Large intestine (tissue), 3 donors: Measurements from ENCODE around the gene SLC16A8. TPM values are rescaled to one million over a fixed set of nuclear protein-coding genes. Genes with fewer than 3 reads are reported as not detected.
A peak's percentile ranks its signal among the peaks of the same experiment; 100 is the strongest.
"Not testable (repeated sequence)": the region's sequence is repeated elsewhere in the genome, so short reads cannot be mapped to it uniquely, and the experiment has no call there.

Experiments used
- DNase-seq, 2 donors: peaks; one replicate each; pipeline versions ENCODE4 v3.0.0 to v3.0.0-alpha.2; 2013
- H3K27ac ChIP-seq: one replicate; pipeline ENCODE4 v1.5.1; 2013; ENCODE audit warnings: low read length
- H3K27me3 ChIP-seq: 2 replicates; pipeline ENCODE4 v1.6.1; 2013; ENCODE audit warnings: low read length; ENCODE audit not compliant: control insufficient read depth, insufficient read depth
- H3K36me3 ChIP-seq: 2 replicates; pipeline ENCODE4 v1.6.1; 2013; ENCODE audit warnings: low read length; ENCODE audit not compliant: control insufficient read depth, insufficient read depth
- H3K4me1 ChIP-seq: one replicate; pipeline ENCODE4 v1.6.1; 2013; ENCODE audit warnings: low read length; ENCODE audit not compliant: control insufficient read depth, insufficient read depth
- H3K4me3 ChIP-seq: one replicate; pipeline ENCODE4 v1.5.1; 2013; ENCODE audit warnings: low read length
- H3K9me3 ChIP-seq: one replicate; pipeline ENCODE4 v1.6.1; 2013; ENCODE audit warnings: mild to moderate bottlenecking, low read depth, low read length, moderate library complexity; ENCODE audit not compliant: control insufficient read depth
- WGBS: methylation state at CpG from one replicate; pipeline ENCODE4 v1.1.5; 2013; ENCODE audit warnings: low lambda C conversion rate; ENCODE audit not compliant: insufficient coverage; 5-methylcytosine and 5-hydroxymethylcytosine counted together
- polyA plus RNA-seq: library from polyadenylated mRNA; unstranded; fragments of 120-200 nt; gene quantifications from one replicate; pipeline ENCODE4 v1.2.1, GENCODE V29; 2013

Gene SLC16A8
- polyA plus RNA-seq, 1 donor = 2.3 TPM

GRCh38 chr22:38079208-38079607, 4.8 kb downstream of the SLC16A8 start:
- not testable (repeated sequence) for H3K4me1 ChIP-seq, H3K4me3 ChIP-seq, H3K27ac ChIP-seq, DNase-seq
- no CpG with 5 or more reads among the region's 2 CpGs for WGBS
- Histone ChIP-seq H3K36me3 (peaks cover 17% of the 10 kb centered on the region), H3K27me3 (peaks cover 32% of the 10 kb centered on the region), H3K9me3 (peaks cover 17% of the 10 kb centered on the region)

DNA sequence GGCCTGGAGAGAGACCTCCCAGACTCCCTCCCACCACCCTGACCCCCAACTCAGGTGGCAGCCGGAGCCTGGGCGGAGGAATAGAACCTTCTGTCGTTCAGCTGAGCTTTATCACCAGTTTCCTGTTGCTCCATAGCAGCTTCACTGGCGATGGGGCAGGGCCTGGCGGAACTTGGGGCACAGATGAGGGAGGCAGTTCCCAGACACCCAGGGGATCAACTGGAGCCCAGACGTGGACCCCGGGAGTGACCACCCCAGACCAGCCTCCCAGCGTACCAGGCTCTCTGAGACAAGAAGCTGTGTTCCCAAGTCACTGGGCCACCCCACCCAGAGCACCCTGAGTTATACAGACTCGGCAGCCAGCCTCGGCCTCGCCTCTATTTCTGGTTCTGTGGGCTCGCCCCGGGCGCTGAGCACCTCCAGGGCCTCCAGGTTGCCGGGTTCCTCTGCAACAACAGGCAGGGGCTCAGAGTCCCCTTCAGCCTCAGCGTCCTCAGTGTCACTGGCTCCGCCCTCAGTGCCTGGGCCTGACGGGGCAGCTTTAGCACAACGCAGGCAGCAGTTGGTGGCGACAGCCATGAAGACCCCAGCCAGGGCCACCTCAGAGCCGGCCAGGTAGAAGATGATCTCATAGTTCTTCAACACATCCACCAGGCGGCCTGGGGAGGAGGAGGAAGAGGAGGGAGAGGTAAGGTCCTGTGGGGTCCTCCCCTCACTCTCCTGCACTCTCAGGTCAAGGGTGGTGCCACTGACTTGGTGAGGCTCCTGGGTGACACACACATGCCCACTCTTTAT, 5.7 kb downstream of the SLC16A8 start:
- H3K27ac ChIP-seq = no peak overlapping the region
- peaks cover 25% of the 10 kb centered on the region for H3K36me3 ChIP-seq
- WGBS = no CpG with 5 or more reads among the region's 22 CpGs
- no peak overlapping the region for H3K4me3 ChIP-seq
- DNase-seq = no peak
- peaks cover 27% of the 10 kb centered on the region for H3K27me3 ChIP-seq
- H3K9me3 ChIP-seq = peaks cover 17% of the 10 kb centered on the region
- peaks cover 10% of the 10 kb centered on the region for H3K4me1 ChIP-seq

- no peak for DNase-seq
- Histone ChIP-seq H3K4me3 (no peak overlapping the region), H3K9me3 (peaks cover 16% of the 10 kb centered on the region), H3K27ac (no peak overlapping the region), H3K36me3 (peaks cover 32% of the 10 kb centered on the region), H3K4me1 (peaks cover 10% of the 10 kb centered on the region), H3K27me3 (peaks cover 20% of the 10 kb centered on the region)
- WGBS = no CpG with 5 or more reads among the region's 14 CpGs
Observed at GRCh38 chr22:38077595-38077994, 6.4 kb downstream of the SLC16A8 start.

DNA sequence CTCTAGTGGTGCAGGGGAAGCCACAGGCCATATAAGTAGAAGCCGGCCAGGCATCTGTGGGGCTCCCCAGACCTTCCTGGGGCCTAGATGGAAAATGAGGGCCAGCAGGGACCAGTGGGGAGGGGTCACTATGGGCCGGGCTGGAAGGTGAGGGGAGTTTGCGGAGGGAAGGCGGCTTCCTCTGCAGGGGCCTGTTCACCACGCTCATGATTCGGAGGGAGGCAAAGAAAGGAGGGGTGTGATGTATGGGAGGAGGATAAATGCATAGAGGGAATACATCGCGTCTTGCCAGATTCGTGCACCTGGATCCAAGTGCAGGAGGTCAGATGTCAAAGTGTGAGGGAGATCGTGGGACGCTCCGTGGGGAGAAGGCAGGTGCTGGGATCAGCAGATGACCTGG, 6.9 kb downstream of the SLC16A8 start:
- Histone ChIP-seq H3K4me1 (peaks cover 6% of the 10 kb centered on the region), H3K27me3 (peaks cover 15% of the 10 kb centered on the region), H3K27ac (no peak overlapping the region), H3K9me3 (peaks cover 11% of the 10 kb centered on the region), H3K36me3 (peaks cover 37% of the 10 kb centered on the region), H3K4me3 (no peak overlapping the region)
- WGBS = 80% methylated on average over 1 of the region's 12 CpGs
- no peak for DNase-seq

DNA sequence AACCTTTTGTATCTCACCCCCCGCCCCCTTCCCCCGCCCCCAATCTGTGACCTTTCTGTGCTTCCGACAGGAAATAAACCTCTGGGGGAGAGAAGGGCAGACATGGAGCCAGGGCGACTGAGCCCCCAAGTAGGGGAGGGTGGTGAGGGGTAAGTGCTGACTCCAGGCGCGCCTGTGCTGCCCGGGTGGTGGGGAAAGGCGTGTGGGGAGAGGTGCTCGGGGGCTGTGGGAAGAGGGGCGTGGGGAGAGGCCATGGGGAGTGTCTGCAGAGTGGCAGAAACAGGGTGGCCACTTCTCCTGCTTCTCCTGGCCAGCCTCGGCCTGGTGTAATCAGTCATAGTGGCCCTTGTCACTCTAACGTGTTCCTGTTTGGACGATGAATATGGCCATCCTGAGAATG, 8.0 kb downstream of the SLC16A8 start:
- Histone ChIP-seq H3K27me3 (peaks cover 7% of the 10 kb centered on the region), H3K27ac (no peak overlapping the region), H3K4me3 (no peak overlapping the region), H3K4me1 (no peaks in the 10 kb centered on the region), H3K36me3 (peaks cover 46% of the 10 kb centered on the region), H3K9me3 (peaks cover 6% of the 10 kb centered on the region)
- WGBS = no CpG with 5 or more reads among the region's 13 CpGs
- DNase-seq = no peak

DNA sequence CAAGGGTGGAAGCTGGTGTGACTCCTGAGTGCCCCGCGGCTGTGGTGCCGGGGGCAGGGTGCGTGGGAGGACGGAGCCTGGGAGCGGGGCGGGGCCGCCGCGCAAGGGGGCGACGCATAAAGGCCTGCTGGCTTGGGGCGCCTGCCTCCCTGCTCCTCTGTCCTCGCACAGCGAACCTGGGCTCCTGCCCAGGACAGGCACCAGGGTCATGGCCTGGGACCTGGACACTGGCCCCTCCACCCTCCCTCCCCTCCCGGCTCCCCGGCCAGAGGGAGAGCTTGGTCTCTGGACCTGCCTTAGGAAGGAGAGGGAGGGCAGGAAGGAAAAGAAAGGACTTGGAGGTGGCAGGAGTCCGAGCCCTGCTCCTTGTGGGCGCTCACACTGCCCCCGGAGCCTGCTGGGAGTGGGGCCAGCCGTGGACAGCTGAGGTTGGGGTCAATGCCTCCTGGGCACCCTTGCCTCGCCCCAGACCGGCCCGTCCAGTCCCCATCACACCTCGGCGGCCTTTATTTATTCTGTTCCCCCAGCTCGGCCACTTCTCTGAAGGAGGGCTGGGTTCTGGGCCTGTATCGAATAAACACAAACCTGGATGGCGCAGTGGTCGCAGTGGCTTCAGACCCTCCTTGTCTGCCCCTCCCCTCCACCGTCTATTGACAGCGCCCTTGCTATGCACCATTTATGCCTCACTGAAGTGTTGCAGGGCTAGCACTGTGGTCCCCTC, 8.7 kb downstream of the SLC16A8 start:
- no peak for DNase-seq
- Histone ChIP-seq H3K27me3 (peaks cover under 1% of the 10 kb centered on the region), H3K27ac (no peak overlapping the region), H3K4me3 (no peak overlapping the region), H3K4me1 (no peaks in the 10 kb centered on the region), H3K36me3 (peaks cover 50% of the 10 kb centered on the region), H3K9me3 (peaks cover 2% of the 10 kb centered on the region)
- WGBS = 80% methylated on average over 1 of the region's 32 CpGs

DNA sequence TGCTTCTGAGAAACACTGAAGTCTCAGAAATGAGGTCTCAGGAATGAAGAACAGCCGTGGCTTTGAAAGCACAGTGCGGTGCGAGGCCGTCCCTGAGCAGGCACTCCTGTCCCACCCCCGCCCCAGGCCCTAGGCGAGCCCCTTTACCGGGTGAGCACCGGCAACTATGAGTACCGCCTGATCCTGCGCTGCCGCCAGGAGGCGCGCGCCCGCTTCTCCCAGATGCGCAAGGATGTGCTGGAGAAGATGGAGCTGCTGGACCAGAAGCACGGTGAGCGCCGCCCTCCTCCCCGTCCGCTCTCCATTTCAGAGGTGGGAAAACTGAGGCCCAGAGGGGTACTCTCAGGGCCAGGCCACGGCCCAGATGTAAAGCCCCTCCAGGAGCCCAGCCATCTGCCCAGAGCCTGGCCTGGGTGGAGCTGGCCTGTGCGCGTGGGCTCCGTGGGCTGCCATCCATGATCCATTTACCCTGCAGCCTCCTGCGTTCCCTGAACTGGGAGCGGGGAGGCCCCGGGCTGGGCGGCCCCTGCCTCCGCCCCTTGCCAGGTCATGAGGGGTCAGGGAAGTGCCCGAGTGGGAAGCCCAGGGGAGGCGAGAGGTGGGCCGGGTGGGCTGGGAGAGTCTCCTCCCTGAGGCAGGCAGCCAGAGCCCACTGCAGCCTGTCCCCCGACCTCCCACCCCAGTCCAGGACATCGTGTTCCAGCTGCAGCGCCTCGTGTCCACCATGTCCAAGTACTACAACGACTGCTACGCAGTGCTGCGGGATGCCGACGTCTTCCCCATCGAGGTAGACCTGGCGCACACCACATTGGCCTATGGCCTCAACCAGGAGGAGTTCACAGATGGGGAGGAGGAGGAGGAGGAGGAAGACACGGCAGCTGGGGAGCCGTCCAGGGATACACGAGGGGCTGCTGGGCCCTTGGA, 9.5 kb downstream of the SLC16A8 start:
- Histone ChIP-seq H3K27ac (no peak overlapping the region), H3K27me3 (no peaks in the 10 kb centered on the region), H3K9me3 (peaks cover 2% of the 10 kb centered on the region), H3K4me3 (no peak overlapping the region), H3K36me3 (peaks cover 50% of the 10 kb centered on the region), H3K4me1 (no peaks in the 10 kb centered on the region)
- DNase-seq = peak; percentile 33 to 37
- WGBS = no CpG with 5 or more reads among the region's 47 CpGs

GRCh38 chr22:38073150-38074130, 10.5 kb downstream of the SLC16A8 start:
- DNase-seq = no peak
- peaks cover 60% of the 10 kb centered on the region for H3K36me3 ChIP-seq
- WGBS = 90% methylated on average over 2 of the region's 28 CpGs
- H3K4me1 ChIP-seq = peaks cover 5% of the 10 kb centered on the region
- no peaks in the 10 kb centered on the region for H3K27me3 ChIP-seq
- H3K27ac ChIP-seq = no peak overlapping the region
- H3K9me3 ChIP-seq = peaks cover 2% of the 10 kb centered on the region
- H3K4me3 ChIP-seq = no peak overlapping the region

DNA sequence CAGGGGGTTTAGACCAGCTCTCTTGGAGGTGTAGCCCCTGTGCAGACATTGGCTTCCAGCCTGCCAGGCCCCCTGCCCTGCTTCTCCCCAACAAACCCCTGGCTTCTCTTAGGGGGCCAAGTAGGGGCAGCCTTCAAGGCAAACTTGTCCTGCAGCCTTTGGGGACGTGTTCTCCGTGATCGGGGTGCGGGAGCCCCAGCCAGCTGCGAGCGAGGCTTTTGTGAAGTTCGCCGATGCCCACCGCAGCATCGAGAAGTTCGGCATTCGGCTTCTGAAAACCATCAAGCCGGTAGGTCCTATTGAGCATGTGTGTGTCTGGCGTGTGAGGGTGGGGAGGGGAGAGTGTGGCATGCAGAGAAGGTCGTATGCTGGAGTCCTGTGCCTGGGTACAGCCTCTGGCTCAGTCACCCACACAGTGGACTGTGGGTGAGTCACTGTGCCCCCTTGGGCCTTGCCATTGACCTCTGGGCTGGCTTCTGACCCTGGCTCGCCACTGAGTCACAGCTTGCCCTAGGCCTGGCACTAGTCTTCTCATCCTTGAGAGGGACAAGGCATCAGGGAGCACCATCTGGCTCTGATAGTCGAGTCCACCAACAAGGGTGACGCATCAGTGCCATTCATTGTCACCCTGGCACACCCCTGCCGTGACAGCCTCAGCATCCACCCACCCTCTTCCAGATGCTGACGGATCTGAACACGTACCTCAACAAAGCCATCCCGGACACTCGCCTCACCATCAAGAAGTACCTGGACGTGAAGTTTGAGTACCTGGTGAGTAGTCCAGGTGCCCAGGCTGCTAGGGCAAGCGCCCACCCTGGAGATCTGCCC, 11.4 kb downstream of the SLC16A8 start:
- no peaks in the 10 kb centered on the region for H3K27me3 ChIP-seq
- H3K4me1 ChIP-seq = peaks cover 12% of the 10 kb centered on the region
- peaks cover 67% of the 10 kb centered on the region for H3K36me3 ChIP-seq
- H3K4me3 ChIP-seq = no peak overlapping the region
- H3K27ac ChIP-seq = no peak overlapping the region
- peaks cover 2% of the 10 kb centered on the region for H3K9me3 ChIP-seq
- no CpG with 5 or more reads among the region's 25 CpGs for WGBS
- no peak for DNase-seq
